HuH-7 (cell line): Measurements from ENCODE around the gene ADNP.

Experiments used
- DNase-seq: peaks from one replicate; pipeline ENCODE4 v3.0.0; 2011; ENCODE audit warnings: low spot score

Gene ADNP

GRCh38 chr20:50848846-50849673 is 82.2 kb downstream of the ADNP start:
- no peak for DNase-seq

GRCh38 chr20:50848341-50848808 is 82.9 kb downstream of the ADNP start:
- no peak for DNase-seq

GRCh38 chr20:50845566-50846215 is 85.5 kb downstream of the ADNP start:
- DNase-seq = no peak

- no peak for DNase-seq
Observed at GRCh38 chr20:50844430-50845100, 86.7 kb downstream of the ADNP start.

- no peak for DNase-seq
Observed at GRCh38 chr20:50843331-50844276, 87.6 kb downstream of the ADNP start.

GRCh38 chr20:50842821-50843220 is 88.4 kb downstream of the ADNP start:
- DNase-seq = no peak
